Fibroblast of skin of scalp (primary cell): ENCODE results near the gene NSD1.
A peak's percentile ranks its signal among the peaks of the same experiment; 100 is the strongest.
"Not testable (repeated sequence)": the region's sequence is repeated elsewhere in the genome, so short reads cannot be mapped to it uniquely, and the experiment has no call there.

Experiments used
- DNase-seq: peaks from one replicate; pipeline ENCODE4 v3.0.0-alpha.2; 2013

The NSD1 gene

DNA sequence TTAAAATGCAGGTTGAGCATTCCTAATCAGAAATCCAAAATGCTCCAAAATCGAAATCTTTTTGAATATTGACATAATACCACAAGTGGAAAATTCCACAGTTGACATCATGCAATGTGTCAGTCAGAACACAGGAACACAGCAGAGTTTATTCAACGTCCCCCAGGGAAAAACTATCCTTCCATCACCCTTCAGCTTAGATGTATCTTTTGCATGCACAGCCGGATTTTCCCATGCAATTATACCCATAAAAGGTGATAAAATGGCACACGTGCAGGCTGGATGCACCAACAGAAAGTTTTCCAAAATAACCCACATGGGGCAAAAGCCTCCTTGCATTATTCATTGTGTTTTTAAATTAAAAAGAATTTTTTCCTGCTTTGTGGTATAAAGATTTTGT is 98.8 kb downstream of the NSD1 start:
- peak; percentile 49 for DNase-seq

DNA sequence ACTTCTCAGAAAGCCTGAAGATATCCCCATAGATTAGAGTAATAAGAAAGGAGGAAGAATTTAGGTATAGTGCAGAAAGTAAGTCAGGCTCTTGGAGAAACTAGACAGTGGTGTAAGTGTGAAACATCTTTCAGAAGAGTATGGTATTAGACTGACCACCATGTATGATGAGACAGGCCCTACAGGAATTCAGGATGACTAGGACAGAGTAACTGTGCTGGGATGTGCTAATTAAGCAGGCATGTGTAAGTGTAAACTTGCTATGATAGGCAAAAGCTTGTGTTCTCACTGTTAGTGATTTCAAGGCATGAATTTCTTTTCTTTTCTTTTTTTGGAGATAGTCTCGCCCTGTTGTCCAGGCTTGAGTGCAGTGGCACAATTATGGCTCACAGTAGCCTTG is 99.2 kb downstream of the NSD1 start:
- peak; percentile 83 for DNase-seq

DNA sequence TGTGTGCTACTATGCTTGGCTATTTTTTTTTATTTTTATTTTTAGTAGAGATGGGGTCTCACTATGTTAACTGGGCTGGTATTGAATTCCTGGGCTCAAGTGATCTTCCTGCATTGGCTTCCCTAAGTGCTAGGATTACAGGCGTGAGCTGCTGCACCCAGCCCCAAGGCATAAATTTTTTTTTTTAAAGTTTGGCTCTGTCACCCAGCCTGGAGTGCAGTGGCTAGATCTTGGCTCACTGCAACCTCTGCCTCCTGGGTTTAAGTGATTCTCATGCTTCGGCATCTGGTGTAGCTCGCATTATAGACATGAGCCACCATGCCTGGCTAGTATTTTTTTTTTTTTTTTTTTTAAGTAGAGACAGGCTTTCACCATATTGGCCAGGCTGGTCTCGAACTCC is 99.6 kb downstream of the NSD1 start:
- DNase-seq = peak; percentile 40

DNA sequence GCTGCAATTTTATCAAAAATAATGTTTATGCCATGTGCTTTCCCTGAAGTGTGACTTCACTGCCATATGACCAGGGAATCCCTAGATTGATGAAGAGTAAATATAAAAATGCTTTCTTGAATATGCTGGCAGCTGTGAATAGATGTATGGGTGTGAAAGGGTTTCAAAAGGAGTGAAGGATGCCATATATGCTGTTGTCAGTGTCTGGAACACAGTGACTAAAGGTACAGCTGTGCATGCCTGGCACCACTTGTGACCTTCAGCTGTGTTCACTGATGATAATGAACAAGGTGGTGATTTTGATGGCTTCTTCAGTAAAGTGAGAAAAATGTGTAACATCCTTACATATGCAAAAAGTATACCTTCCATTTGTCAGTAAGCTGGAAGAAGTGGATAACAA is 100.2 kb downstream of the NSD1 start:
- DNase-seq = no peak

DNA sequence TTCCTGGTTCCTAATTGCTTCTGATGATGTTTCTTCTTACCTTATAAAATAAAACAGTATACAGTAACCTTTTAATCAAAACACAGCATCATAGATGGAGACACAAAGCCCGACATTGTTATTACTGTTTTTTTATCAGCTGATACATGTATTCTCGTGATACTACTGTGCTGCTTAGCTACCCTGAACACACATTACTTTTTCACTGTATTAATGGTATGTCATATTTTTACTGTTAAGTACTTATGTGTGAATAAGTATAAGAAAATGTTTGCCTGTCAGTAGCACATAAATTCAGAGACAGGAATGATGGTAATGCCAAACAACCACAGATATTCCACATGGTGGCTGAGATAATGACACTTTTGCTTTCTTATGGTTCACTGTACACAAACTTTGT is 101.3 kb downstream of the NSD1 start:
- DNase-seq = peak; percentile 66

DNA sequence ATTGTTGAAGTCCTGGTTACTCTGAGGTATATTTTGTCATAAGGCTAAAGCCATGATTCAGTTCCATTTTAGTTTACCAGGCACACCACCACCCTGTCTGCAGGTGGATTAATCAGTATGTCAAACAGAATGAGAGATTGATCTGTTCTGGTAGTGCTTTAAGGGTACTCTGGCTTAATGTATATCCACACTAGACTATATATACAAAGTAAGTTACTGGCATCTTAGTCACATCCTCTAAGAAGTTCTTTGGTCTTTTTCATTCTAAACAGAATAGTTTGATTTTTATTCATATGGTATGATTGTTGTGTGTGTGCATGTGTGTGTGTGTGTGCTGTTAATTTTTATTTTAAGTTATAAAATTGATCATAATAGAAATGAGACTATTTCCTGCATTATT is 108.2 kb downstream of the NSD1 start:
- DNase-seq = no peak

DNA sequence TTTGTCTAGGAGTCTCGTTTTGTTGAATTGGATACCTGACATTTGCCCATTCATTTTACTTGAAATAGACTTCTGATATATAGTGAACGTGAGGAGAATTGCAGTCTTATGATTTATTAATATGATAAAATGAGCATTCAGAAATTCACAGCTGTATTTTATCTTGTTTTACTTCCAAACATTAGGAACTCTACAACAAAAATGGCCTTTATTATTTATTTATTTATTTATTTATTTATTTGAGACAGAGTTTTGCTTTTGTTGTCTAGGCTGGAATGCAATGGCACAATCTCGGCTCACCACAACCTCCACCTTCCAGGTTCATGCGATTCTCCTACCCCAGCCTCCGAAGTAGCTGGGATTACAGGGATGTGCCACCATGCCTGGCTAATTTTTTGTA is 108.7 kb downstream of the NSD1 start:
- no peak for DNase-seq

DNA sequence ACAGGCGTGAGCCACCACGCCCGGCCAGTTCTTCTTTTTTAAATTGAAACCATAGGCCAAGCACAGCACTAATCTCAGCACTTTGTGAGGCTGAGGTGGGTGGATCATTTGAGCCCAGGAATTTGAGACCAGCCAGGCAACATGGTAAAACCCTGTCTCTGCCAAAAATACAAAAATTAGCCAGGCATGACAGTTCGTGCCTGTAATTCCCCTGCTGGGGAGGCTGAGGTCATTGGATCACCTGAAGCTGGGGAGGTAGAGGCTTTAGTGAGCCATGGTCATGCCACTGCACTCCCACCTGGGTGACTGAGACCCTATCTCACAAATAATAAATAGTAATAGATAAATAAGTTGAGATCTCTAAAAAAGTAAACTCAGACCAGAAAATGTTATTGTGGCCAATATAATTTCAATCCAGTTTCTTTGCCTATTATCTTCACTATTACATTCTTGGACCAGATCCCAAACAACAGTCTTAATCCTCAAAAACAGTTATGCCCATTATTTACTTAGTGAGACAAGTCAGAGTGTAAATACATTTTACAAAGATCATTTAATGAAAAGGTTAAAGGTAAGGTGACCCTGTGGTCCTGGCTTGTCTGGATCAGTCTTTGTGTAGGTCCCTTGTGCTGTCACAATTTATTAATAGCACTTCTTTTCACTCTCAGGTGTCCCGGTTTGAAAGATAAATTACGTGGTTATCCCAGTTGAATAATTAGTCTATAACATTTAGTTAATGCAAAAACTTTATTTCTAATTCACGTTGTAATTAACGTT is 116.4 kb downstream of the NSD1 start:
- DNase-seq = no peak

DNA sequence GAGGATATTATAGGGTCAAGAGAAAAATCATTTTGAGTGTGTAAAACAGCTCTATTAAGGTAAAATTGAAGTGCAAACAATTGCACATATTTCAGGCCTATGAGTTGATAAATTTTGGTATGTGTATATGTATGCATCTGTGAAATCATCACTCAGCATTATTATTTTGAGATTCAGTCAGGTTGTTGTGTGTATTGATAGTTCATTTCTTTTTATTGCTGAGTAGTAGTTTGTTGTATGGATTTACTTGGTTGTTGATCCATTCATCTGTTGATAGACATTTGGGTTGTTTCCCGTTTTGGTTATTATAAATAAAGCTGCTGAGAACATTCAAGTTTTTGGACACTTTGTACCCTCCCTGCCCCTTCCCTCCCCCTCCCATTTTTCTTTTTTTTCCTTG is 119.7 kb downstream of the NSD1 start:
- no peak for DNase-seq

DNA sequence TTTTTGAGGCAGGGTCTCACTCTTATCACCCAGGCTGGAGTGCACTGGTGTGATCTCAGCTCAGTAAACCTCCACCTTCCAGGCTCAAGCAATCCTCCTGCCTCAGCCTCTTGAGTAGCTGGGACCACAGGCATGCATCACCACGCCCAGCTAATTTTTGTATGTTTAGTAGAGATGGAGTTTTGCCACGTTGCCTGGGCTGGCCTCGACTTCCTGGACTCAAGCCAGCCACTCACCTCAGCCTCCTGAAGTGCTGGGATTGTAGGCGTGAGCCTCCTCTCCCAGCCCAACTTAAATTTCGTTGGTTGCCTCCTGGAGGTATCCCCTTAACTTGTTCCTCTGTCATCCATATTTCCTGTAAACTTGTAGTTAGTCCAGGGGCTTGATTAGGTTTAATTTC is 122.7 kb downstream of the NSD1 start:
- peak; percentile 18 for DNase-seq

DNA sequence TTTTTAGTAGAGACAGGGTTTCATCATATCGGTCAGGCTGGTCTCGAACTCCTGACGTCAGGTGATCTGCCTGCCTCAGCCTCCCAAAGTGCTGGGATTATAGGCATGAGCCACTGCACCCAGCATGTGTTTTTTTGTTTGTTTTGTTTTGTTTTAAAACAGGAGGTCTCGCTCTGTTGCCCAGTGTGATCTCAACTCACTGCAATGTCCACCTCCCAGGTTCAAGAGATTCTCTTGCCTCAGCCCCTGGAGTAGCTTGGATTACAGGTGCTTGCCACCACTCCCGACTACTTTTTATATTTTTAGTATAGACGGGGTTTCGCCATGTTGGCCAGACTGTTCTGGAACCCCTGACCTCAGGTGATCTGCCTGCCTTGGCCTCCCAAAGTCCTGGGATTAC is 125.1 kb downstream of the NSD1 start:
- DNase-seq = not testable (repeated sequence)

DNA sequence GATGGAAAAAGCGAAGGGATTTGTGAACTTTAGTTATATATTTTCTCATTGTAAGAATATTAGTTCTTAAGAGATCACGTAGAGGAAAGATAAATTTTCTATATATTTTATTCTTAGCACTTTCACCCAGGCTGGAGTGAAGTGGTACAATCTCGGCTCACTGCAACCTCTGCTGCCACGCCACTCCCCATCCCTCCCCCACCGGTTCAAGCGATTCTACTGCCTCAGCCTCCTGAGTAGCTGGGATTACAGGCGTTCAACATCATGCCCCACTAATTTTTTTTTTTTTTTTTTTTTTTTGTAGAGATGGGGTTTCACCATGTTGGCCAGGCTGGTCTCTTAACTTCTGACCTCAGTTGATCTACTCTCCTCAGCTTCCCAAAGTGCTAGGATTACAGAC is 127.4 kb downstream of the NSD1 start:
- no peak for DNase-seq

DNA sequence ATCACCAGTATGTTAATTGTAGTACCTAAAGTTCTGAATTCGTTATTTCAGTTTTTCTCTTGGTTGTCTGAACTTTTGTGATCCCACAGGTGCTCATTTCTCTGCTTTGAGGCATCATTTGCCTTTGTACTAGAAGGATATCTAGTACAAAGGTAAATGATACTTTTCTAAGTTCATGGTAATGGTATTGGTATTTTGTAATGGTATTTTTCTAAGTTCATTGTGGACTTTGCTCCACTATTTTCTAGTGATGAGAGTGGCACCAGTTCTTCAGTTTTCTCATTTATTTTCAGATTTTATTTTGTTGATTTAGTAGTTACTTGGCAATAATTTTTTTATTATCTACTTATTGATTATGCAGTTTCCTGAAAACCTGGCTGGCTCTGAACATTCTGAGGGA is 127.9 kb downstream of the NSD1 start:
- DNase-seq = no peak

DNA sequence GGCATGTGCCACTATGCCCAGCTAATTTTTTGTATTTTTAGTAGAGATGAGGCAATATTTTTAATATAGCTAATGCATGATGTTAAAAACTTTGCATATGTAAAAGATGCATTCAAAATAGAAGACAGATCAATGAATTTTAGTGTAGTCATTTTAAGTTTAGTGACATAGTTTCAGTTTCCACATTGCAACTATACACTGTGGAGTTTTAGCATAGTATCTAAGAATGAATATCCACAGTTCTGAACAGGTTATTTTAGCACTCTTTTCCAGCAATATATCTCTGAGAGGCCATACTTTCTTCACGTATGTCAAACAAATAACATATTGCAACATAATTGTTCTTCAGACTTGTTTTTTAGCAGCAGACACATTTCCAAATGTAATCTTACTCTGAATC is 130.6 kb downstream of the NSD1 start:
- DNase-seq = no peak

DNA sequence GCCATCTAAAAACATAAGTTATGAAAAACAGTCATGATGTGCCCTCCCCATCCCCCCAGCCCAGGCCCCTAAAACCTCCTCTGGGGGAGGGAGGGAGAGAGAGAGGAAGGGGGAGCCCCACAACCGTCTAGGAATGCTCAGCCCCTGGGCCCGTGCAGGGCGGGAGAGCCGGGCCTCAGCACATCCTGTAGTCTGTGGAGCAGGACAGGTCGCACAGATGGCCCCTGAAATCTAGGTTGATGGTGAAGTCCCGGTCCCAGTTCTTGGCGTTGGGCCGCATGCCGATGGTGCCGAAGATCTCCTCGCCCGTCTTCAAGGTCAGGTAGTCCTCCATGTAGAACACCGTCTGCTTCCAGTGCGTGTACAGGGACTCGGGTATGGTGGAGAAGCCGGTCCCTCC is 131.8 kb downstream of the NSD1 start:
- no peak for DNase-seq

DNA sequence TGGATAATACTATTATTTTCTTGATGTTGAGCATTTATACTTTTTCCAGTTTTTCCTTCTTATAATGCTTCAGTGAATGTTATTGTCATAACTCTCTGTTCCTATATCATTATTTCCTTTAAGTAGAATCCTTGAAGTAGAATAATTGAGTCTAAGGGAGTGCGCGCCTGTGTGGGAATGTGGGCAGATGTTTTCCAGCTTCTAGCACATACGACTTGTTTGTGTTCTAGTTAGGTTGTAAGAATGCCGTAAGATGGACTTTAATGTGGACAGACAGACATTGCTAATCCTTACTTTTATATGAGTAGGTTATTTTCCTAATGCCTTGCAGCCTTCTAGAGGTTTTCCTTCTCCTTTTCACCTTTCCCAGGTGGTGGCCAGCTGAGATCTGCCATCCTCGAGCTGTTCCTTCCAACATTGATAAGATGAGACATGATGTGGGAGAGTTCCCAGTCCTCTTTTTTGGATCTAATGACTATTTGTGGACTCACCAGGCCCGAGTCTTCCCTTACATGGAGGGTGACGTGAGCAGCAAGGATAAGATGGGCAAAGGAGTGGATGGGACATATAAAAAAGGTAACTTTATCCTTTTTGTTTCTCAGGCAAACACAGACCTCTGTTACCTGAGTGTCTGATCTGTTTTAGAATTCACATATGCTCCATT is 135.8 kb downstream of the NSD1 start:
- no peak for DNase-seq

DNA sequence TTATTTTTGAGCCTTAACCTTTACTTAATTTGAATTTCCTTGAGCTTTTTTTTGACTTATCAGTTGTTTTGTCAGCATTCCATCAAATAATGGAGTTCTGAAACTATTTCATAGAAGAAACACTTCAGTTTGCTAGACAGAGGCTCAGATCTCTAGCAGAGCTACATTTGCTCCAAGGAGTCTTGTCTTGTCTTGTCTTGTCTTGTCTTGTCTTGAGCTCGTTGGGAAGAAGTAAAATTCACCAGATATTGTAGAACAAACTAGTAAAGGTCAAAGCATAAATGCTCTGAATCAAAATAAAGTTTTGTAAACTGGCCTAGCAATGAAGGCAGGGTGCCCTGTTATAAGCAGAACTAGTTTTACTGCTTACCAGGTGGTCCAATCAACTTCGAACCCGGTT is 136.4 kb downstream of the NSD1 start:
- DNase-seq = no peak

DNA sequence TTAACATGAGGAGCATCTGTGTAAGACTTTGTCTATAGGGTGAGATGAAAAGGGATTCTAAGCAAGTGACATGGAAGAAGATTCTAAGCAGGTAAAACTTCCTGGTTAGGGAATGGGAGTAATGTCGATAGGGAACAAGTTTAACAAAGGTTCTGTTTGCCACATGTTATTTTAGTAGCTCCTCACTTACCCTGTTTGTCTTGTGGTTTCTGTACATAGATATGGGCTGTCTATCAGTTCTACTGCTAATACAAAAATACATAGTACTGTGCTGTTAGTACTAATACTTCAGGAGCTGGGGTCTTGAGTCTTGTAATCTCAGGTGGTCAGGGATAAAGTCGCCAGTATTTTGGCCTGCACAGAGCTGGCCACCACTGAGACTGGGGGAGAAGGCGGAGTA is 137.1 kb downstream of the NSD1 start:
- DNase-seq = no peak

DNA sequence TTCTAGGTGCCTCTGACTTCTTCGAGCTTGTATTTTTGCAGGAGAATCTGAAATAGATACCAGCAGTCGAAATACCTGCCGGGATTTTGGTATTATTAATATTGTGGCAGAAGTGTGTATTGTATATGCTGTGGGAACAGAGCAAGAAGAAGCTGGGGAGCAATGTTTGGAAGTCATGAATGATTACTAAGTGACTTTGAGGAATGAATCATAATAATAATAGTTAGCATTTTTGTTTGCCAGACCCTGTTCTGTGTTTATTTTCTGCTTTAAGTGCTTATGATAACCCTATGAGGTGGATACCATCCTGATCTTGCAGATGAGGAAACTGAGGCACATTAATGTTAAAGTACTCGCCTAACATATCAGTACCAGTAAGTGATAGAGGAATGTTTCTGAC is 137.5 kb downstream of the NSD1 start:
- no peak for DNase-seq

DNA sequence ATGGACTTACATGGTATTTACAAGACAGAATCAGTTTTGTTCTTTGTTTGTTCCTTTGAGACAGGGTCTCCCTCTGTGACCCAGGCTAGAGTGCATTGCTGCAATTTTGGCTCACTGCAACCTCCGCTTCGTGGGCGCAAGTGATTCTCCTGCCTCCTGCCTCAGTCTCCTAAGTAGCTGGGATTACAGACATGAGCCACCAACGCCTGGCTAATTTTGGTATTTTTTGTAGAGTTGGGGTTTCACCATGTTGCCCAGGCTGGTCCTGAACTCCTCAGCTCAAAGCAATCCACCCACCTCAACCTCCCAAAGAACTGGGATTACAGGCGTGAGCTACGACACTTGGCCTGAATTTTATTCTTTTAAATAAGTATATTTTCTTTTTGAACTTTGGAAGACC is 142.3 kb downstream of the NSD1 start:
- DNase-seq = no peak

DNA sequence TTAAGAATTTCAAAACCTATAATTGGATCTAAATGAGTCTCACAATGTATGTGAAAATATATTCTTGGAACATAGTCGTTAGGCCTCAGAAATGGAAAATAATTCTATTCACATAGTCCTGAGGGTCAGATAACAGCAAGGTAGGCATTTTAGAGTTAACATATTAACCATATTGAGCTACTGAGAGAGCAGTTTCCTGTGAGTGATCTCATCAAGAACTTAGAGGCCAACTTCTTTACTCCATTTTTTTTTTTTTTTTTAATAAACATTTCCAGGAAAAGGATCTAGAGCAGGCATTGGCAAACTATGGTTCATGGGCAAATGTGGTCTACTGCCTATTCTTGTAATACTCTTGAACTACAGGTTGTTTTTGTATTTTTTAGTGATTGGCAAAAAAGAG is 143.3 kb downstream of the NSD1 start:
- no peak for DNase-seq

DNA sequence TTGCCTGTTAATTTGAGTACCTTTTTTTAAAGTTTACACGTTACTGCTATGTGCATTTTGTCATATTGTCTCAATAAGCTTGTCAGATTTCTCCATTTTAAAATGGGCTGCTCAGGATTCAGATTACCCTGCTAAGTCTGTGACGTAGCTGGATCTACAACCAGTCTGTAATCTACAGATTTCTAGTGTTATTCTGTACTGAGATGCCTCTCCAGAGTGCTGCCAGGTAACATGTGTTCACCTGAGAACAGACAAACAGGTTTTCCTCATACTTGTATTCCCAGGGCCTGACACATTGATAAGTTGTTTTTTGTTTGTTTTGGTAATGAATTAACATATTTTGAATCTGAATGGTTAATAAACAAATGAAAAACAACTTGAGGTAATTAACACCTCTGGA is 154.6 kb downstream of the NSD1 start:
- DNase-seq = no peak

DNA sequence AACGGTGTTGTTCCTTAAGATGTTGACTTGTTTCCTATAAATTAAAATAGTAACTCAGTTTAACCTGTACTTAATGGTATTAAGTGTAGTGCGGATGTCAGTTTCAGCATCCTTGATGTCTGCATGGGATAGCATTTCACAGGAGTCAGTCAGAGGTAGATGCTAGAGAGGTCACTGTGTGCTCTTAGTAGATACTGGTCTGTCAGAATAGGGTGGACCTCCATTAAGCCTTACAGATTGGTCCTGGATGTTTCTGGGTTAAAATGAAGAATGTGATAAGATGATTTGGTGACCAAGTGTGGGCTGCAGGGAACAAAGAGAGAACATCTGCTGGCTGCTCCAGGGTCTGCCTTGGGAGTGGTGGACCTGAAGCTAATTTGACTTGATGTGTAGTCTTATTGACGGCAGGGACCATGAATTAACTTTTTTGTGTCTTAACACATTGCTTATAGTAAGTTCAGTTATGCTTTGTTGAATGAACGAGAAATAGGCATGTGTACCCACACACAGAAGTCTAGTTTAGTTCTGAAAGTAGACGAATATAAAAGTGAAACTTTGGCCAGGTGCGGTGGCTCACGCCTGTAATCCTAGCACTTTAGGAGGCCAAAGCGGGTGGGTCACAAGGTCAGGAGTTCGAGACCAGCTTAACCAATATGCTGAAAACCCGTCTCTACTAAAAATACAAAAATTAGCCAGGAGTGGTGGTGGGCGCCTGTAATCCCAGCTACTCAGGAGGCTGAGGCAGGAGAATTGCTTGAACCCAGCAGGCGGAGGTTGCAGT is 157.4 kb downstream of the NSD1 start:
- DNase-seq = no peak

DNA sequence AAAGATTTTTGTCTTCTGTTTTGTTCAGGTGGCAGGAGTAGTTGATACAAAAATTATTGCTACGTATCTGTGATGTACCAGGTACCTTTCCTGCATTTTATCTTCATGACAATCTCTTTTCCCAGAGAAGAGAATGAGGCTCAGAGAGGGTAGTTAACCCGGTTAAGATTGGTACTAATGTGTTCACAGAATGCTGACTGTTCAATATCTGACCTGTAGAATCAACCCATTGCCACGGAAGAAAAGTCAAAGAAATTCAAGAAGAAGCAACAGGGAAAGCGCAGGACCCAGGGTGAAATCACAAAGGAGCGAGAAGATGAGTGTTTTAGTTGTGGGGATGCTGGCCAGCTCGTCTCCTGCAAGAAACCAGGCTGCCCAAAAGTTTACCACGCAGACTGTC is 158.2 kb downstream of the NSD1 start:
- no peak for DNase-seq
